IPS-NIHi11 (cell line): ENCODE data around the gene HACE1.
A peak's percentile ranks its signal among the peaks of the same experiment; 100 is the strongest.

Experiments used
- DNase-seq: peaks from one replicate; pipeline ENCODE4 v3.0.0; 2012; ENCODE audit warnings: mixed read lengths, low spot score

HACE1 gene

GRCh38 chr6:104730450-104730849, 129.3 kb downstream of the HACE1 start:
- DNase-seq = no peak

DNA sequence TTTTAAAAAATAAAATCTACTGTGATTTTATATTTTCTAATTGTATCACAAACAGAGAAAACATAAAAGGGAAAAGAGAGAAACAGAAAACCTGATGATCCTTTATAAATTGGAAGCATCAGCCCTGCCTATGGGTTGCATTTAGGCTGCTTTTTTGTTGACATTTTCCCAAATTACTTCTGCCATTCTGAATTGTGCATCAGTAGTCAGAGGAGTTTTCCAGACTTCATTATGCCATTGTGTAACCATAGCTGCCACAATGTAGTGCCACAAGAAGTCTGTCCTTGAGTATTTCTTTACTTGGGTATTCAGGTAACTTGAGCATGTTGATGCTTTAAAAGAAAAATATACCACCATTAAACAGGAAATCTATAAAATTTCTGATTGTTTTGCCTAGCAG, 130.3 kb downstream of the HACE1 start:
- no peak for DNase-seq

DNA sequence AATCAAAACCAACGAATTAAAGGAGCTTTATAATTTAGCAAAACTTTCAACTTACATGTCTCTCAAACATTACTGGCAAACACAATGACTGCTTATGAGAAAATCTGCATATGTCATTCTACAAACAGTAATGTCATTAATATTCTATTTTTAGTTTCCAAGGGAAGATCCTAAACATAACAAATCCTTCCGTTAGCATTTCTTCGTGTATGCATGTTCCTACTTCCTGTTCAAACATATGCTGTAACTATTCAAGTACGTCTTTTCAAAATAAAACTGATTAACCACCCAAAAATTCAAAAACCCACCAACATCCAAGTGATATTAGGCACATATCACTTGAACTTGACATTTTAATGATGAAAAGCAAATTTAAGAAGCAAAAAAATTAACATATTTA, 131.3 kb downstream of the HACE1 start:
- DNase-seq = no peak

GRCh38 chr6:104718672-104719071, 141.0 kb downstream of the HACE1 start:
- no peak for DNase-seq

- DNase-seq = no peak
These were observed 142.9 kb downstream of the HACE1 start for GRCh38 chr6:104716858-104717257.

DNA sequence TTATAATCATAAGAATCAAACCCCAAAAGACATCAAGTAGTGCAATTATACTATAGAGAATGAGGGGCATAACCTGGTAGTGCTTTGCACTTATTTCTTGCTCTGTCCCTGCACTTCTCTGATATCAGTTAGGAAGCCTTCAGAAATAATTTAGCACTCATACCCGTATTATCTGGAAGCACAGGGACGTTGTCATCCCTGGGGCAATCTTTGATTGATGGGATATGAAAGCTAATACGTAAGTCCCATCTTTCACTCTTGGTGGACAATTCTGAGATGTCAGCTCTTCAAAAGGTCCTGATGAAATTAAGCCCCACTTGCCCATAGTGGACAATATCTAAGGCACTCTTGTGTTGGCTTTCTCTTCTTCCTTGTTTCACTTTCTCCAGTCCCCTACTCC, 144.9 kb downstream of the HACE1 start:
- no peak for DNase-seq

DNA sequence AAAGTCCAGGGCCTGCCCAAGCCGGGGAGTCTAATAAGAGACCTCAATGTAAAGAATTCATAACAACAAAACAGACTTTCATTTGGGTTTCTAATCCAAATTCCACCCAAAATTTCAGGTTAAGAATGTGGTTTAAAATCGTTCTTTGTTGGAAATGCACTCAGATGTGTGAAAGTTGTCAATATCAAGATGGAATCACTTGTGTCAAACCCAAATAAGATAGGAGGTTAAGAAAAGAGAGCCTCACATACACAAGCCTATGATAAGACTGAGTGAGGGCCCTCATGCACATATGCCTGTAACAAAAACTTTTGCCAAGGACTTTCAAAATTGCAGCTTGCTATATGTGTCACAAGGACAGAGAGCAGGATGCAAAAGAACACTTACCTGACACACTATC, 145.7 kb downstream of the HACE1 start:
- no peak for DNase-seq

GRCh38 chr6:104711371-104711770, 148.3 kb downstream of the HACE1 start:
- DNase-seq = no peak

DNA sequence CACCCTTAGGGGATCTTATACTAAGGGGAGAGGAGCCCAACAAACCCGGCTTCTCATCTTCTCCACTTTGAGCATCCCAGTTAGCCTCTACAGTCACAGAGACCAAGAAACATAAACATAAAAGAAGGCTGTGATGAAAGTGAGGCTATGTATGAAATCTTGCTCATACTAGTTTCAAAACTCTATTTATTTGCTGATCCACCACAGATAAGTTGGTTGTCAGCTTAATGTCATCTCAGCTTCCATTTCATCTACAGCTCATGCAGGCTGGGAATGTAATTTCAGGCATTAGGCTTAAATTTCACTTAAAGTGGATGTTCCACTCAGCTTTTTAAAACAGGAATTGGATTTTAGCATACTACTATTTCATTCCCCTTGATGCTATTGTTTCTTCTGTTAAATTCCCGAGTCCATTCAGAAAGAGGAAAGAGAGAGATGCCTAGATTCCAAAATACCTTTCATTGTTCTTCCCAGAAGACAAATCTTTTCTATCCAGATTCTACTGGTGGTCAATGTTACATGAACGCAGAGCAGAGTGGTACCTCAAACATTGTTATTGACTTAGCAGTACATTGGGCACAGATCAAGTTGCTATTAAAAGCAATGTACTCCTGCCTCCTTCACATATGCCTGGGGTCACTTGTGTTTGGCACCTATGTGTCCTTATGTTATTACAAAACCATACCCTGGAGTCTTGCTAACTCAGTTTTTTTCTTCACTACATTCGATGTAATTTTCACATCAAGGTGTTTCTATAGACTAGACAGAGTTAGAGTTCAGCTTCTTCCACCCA, 149.0 kb downstream of the HACE1 start:
- no peak for DNase-seq

DNA sequence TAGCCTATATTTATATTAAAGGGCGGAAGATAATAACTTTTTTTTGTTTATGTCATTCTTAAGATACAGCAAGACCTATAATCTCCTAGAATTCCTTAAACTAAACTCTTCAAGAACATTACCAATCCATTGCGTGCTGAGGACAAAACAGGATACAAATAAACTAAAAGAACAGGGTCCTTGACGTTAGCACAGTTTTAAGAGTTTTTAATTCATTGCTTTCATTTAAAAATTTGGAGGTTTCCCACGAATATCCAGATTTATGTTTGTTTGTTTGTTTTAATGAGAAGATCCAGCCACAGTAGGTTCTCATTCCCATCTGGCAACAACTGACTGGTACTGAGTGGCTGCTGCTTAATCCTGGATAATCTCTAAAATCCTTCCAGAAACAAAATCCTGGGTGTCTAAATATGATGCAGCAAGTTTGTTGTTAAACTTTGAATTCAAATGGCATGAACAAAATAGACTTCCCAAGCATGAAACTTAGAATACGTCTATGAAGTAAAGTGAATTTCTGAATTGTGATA, 153.7 kb downstream of the HACE1 start:
- no peak for DNase-seq

DNA sequence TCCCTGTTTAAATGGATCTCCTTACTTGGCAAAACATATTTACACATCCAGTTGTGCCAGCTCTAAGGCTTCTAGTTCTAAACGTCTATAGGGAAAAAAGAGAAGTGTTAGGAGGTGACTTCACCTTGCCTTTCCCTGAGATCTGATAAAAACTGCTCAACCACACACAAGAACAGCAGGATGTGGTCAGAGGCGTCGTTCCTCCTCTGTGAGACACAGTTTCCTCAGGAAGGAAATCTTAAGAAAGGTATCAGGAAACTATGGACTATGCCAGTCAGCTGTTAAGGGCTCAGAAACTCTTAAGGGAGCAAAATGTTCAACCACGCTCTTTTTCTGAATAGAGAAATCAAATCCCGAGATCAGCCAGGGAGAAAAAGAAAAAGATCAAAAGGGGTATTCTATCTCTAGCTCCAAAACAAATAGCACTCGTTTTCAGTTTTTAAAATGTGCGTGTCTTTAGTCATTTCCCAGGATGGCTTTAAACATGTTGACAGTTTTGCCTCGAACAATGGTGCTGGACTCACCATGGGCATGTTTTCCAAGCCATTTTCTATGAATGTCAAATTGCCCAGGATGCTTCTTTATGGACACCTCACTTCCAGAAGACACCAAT, 154.5 kb downstream of the HACE1 start:
- DNase-seq = no peak

GRCh38 chr6:104704191-104704590, 155.5 kb downstream of the HACE1 start:
- DNase-seq = no peak

DNA sequence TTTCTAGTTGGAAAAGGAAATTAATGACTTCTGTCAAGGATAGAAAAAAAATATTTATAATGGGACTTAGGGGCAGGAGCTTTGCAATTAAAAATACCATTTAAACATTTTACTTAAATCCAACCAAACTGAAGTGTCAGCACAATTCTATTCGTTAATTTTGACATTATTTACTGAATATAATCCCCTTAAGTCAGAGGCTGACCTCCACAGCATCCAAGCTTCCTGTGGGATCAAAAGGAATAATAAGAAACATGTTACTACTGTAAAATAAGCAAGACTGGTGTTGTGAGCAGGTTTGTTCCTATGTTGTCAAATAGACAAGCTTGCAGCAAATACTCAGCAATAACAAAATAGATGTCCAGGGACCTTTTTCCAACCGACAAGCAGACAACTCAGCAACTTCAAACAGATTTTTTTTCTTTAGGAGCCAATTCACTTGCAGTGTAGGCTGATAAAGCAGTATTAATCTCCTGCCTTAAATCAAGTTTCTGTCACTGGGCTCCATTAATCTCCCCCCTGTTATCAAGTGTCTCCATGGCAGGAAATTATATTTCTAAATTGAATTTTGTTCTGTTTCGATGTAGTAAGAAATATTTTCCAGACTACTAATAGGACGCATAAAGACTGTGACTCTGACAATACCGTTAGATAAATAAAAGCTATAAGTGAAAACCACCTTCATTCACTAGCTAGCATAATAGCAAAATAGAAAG, 157.4 kb downstream of the HACE1 start:
- DNase-seq = no peak

GRCh38 chr6:104700371-104701185, 159.1 kb downstream of the HACE1 start:
- DNase-seq = no peak

DNA sequence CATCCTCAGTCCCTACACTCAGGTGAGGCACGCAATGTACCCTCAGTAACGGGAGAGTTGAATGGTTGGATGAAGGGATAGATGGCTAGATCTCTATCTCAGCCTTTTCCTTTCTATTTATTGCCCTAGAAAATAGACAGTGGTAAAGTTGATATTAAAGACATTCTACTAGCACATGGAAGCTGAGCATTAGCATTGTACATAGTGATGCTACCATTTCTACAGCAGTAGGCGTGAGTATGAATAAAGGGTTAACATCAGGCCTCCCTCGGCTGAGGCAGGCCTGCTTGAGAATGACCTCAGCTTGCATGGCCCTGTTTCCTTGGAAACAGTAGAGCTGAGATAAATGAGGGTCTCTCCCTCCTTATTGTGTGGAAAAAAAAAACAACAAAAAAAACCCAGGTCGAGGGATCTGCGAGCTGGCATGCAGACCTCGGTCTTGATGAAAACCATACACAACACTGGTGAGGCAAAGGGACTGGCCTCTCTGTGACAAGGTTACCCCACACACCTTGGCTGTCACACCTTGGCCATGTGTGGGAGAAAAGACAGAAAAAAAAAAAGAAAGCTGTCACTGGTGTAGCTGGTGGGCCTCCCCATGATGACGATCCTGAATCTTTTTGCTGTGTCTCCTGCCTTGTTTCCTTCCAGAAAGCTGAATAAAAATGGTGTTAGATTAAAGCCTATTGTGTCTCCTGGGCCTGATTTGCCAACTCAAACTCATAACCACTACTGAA, 160.0 kb downstream of the HACE1 start:
- DNase-seq = no peak

DNA sequence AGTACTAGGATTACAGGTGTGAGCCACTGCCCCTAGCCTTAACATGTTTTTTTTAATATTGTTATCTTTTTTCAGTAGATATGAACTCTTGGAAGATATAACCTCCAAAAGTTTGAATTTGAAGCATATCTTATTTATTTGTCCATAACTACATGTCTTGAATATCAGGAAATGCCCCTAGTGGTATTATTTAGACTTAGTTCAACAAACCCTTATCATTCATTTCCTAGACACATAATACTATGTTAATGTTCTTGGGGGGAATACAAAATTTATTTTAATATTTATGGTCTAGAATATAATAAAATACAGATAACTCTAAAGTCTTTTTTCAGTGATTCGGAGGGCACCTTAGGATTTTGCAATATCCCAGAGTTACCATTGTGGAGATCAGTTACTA, 160.7 kb downstream of the HACE1 start:
- DNase-seq = no peak

- no peak for DNase-seq
These were observed 167.7 kb downstream of the HACE1 start for GRCh38 chr6:104692008-104692407.

- DNase-seq = peak; percentile 25
These were observed 170.0 kb downstream of the HACE1 start for GRCh38 chr6:104689551-104690205.

GRCh38 chr6:104688283-104688969, 171.3 kb downstream of the HACE1 start:
- DNase-seq = no peak

DNA sequence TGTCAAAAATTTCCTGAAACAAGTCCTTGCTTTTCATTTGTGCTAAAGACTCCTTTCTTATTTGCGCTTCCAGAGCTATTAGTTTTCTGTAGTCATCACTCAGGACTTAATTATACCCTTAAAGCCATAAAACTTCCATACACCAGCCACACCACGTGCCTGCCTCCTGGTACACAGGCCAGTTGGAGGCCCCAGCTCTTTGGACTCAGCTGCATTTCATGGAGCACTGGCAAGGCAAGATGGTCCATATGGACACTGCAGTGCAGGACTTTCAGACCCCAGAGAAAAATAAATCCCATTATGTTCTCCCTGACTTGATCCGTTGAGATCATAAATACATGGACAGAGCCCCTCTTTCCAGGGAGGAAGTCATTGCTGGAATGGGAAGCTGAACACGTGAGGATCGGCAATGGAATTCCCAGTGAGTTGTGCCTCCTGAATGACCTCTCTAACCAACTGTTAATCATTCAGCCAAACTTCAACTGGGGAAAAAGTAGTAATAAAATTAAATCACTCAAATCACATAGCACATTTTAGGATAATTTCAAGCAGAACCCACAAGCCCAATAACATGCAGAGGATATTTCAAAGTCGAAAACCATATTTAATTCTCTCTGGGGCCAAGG, 173.1 kb downstream of the HACE1 start:
- DNase-seq = no peak
